NCI-H1105 (cell line): ENCODE results near the gene NPTX1.
"Not testable (repeated sequence)": the region's sequence is repeated elsewhere in the genome, so short reads cannot be mapped to it uniquely, and the experiment has no call there.

Experiments used
- DNase-seq: peaks from one replicate; lab custom pipeline; 2025; lab: John Stamatoyannopoulos, UW

Gene NPTX1

GRCh38 chr17:80475910-80476876 is at the start of gene NPTX1:
Gene NPTX1 (minus strand): TSS chr17:80476607. CDS start chr17:80476446, 161 bp downstream.
- no peak for DNase-seq

- no peak for DNase-seq
These were observed 47.7 kb upstream of the NPTX1 start for GRCh38 chr17:80523956-80524712.

- no peak for DNase-seq
These were observed 46.8 kb upstream of the NPTX1 start for GRCh38 chr17:80523054-80523744.

GRCh38 chr17:80520810-80521455 is 44.5 kb upstream of the NPTX1 start:
- no peak for DNase-seq

GRCh38 chr17:80519091-80519781 is 42.8 kb upstream of the NPTX1 start:
- DNase-seq: no peak

GRCh38 chr17:80518392-80518791 is 42.0 kb upstream of the NPTX1 start:
- DNase-seq: no peak

GRCh38 chr17:80517641-80518040 is 41.2 kb upstream of the NPTX1 start:
- DNase-seq: no peak

- DNase-seq: peak; percentile 1
These were observed 39.9 kb upstream of the NPTX1 start for GRCh38 chr17:80516171-80516932.

GRCh38 chr17:80513892-80514291 is 37.5 kb upstream of the NPTX1 start:
- DNase-seq: no peak

- no peak for DNase-seq
These were observed 36.8 kb upstream of the NPTX1 start for GRCh38 chr17:80513201-80513600.

- no peak for DNase-seq
These were observed 35.8 kb upstream of the NPTX1 start for GRCh38 chr17:80512233-80512632.

- no peak for DNase-seq
These were observed 35.1 kb upstream of the NPTX1 start for GRCh38 chr17:80511222-80512180.

- no peak for DNase-seq
These were observed 34.4 kb upstream of the NPTX1 start for GRCh38 chr17:80510772-80511171.

- no peak for DNase-seq
These were observed 33.7 kb upstream of the NPTX1 start for GRCh38 chr17:80510132-80510531.

- DNase-seq: no peak
These were observed 32.9 kb upstream of the NPTX1 start for GRCh38 chr17:80509311-80509710.

- no peak for DNase-seq
These were observed 31.6 kb upstream of the NPTX1 start for GRCh38 chr17:80507965-80508364.

- not testable (repeated sequence) for DNase-seq
These were observed 30.8 kb upstream of the NPTX1 start for GRCh38 chr17:80507177-80507576.

- DNase-seq: no peak
These were observed 28.4 kb upstream of the NPTX1 start for GRCh38 chr17:80504686-80505413.

GRCh38 chr17:80503921-80504320 is 27.5 kb upstream of the NPTX1 start:
- DNase-seq: no peak
